Measurements from ENCODE around the gene MED4.

MED4 gene

GRCh38 chr13:48028066-48028465 is 66.8 kb downstream of the MED4 start:
- DNase-seq: no peak

Measured in T1000 (cell line).